Activated CD4-positive, alpha-beta memory T cell treated with anti-CD3 and anti-CD28 coated beads for 36 hours (primary cell): ENCODE measurements around the gene MRPL37. TPM values are rescaled to one million over a fixed set of nuclear protein-coding genes. Genes with fewer than 3 reads are reported as not detected.
A peak's percentile ranks its signal among the peaks of the same experiment; 100 is the strongest.

Experiments
- CTCF ChIA-PET: fragments of 350-600 bp; sonication (Branson Sonifier 250); formaldehyde crosslinking; loops from one replicate; lab custom pipeline; 2021; ENCODE audit warnings: antibody characterized with exemption, inconsistent platforms; lab: Charles Lee
- POLR2A ChIA-PET: fragments of 350-600 bp; sonication (Branson Sonifier 250); formaldehyde crosslinking; loops from one replicate; lab custom pipeline; 2021; ENCODE audit warnings: antibody characterized with exemption; lab: Charles Lee
- DNase-seq: peaks from one replicate; pipeline ENCODE4 v3.0.0-alpha.2; 2020
- H3K27ac Mint-ChIP-seq: one replicate; pipeline ENCODE4 v1.8.0; 2021; ENCODE audit warnings: mixed read lengths
- H3K27me3 Mint-ChIP-seq: one replicate; pipeline ENCODE4 v1.8.0; 2021; ENCODE audit warnings: mixed read lengths
- H3K36me3 Mint-ChIP-seq: one replicate; pipeline ENCODE4 v1.8.0; 2021; ENCODE audit warnings: mixed read lengths
- H3K4me1 Mint-ChIP-seq: one replicate; pipeline ENCODE4 v1.8.0; 2021; ENCODE audit warnings: low read depth, mixed read lengths
- H3K4me3 Mint-ChIP-seq: one replicate; pipeline ENCODE4 v1.8.0; 2021; ENCODE audit warnings: mild to moderate bottlenecking, mixed read lengths
- H3K9me3 Mint-ChIP-seq: one replicate; pipeline ENCODE4 v1.8.0; 2021; ENCODE audit warnings: mixed read lengths
- intact Hi-C: fragments of 100-400 bp; cut with micrococcal nuclease; formaldehyde crosslinking; loops from one replicate; pipeline ENCODE4 v1.15.1; 2023
- total RNA-seq, 2 experiments: library from RNA; stranded (reverse); gene quantifications; one replicate each; pipeline ENCODE4 v1.2.3, GENCODE V29; 2021

The MRPL37 gene
- total RNA-seq: 100 to 1,000 TPM; 157 to 166 TPM

- ChIA-PET POLR2A (interaction anchor here (0.7 to 1.5 kb wide), 6 partner anchors 12 to 516 kb away, joined by 3 to 4 read pairs (median 3); partner anchors contain the start of gene TMEM59), CTCF (interaction anchor here (0.7 to 3.6 kb wide), 4 partner anchors 10 to 289 kb away, joined by 3 to 16 read pairs (median 10); no protein-coding TSS in a partner anchor)
- Mint-ChIP-seq H3K27me3 (no peaks in the 10 kb centered on the region), H3K4me1 (peaks cover 29% of the 10 kb centered on the region), H3K4me3 (peak within 1 kb of the TSS; percentile 90), H3K36me3 (peaks cover 7% of the 10 kb centered on the region), H3K27ac (peak within 1 kb of the TSS; percentile 75), H3K9me3 (no peaks in the 10 kb centered on the region)
- intact Hi-C loops: loop anchor here (1.0 to 2.0 kb wide), 5 partner anchors 31 to 288 kb away; partner anchors contain the start of genes SSBP3, TCEANC2 and TMEM59
- peak; percentile 94 for DNase-seq
Measured at GRCh38 chr1:54199765-54200518, at the start of gene MRPL37, which contains the start of gene CYB5RL. TSS of gene MRPL37 (plus strand) at chr1:54200167. CDS start at chr1:54200244, 77 bp downstream. TSS of gene CYB5RL (minus strand) at chr1:54200030. CDS start at chr1:54195616, 4,414 bp downstream.

- DNase-seq: no peak
- intact Hi-C loops: no loop called here
- no peaks in the 10 kb centered on the region for H3K9me3 Mint-ChIP-seq
- H3K27me3 Mint-ChIP-seq: no peaks in the 10 kb centered on the region
- H3K4me3 Mint-ChIP-seq: no peak overlapping the region
- H3K4me1 Mint-ChIP-seq: no peaks in the 10 kb centered on the region
- no peaks in the 10 kb centered on the region for H3K36me3 Mint-ChIP-seq
- H3K27ac Mint-ChIP-seq: no peak overlapping the region
- POLR2A ChIA-PET: no interaction called here
- CTCF ChIA-PET: interaction anchor here (0.7 kb wide), 1 partner anchor 71 kb away, joined by 4 read pairs; no protein-coding TSS in a partner anchor
Measured at GRCh38 chr1:54151013-54151412, 49.0 kb upstream of the MRPL37 start.

- no peaks in the 10 kb centered on the region for H3K36me3 Mint-ChIP-seq
- CTCF ChIA-PET: no interaction called here
- no peaks in the 10 kb centered on the region for H3K9me3 Mint-ChIP-seq
- intact Hi-C loops: no loop called here
- H3K27ac Mint-ChIP-seq: no peak within 1 kb of the TSS
- POLR2A ChIA-PET: no interaction called here
- H3K4me3 Mint-ChIP-seq: no peak within 1 kb of the TSS
- no peaks in the 10 kb centered on the region for H3K27me3 Mint-ChIP-seq
- no peak for DNase-seq
- no peaks in the 10 kb centered on the region for H3K4me1 Mint-ChIP-seq
Measured at GRCh38 chr1:54152696-54153095, 47.3 kb upstream of the MRPL37 start, which contains the start of gene CDCP2. TSS of gene CDCP2 (minus strand) at chr1:54153000. CDS start at chr1:54152922, 78 bp downstream.

GRCh38 chr1:54153535-54154439, 46.2 kb upstream of the MRPL37 start:
- Mint-ChIP-seq H3K9me3 (no peaks in the 10 kb centered on the region), H3K4me3 (no peak overlapping the region), H3K27ac (no peak overlapping the region), H3K4me1 (no peaks in the 10 kb centered on the region), H3K27me3 (no peaks in the 10 kb centered on the region), H3K36me3 (no peaks in the 10 kb centered on the region)
- no peak for DNase-seq
- ChIA-PET POLR2A (no interaction called here), CTCF (no interaction called here)
- intact Hi-C loops: no loop called here

GRCh38 chr1:54156201-54156600, 43.8 kb upstream of the MRPL37 start:
- Mint-ChIP-seq H3K27me3 (no peaks in the 10 kb centered on the region), H3K27ac (no peak overlapping the region), H3K4me1 (no peaks in the 10 kb centered on the region), H3K36me3 (no peaks in the 10 kb centered on the region), H3K4me3 (no peak overlapping the region), H3K9me3 (no peaks in the 10 kb centered on the region)
- no peak for DNase-seq
- ChIA-PET POLR2A (no interaction called here), CTCF (interaction anchor here (1.2 kb wide), 1 partner anchor 26 kb away, joined by 3 read pairs; no protein-coding TSS in a partner anchor)
- intact Hi-C loops: no loop called here

- Mint-ChIP-seq H3K27me3 (no peaks in the 10 kb centered on the region), H3K4me3 (no peak overlapping the region), H3K4me1 (no peaks in the 10 kb centered on the region), H3K9me3 (no peaks in the 10 kb centered on the region), H3K36me3 (no peaks in the 10 kb centered on the region), H3K27ac (no peak overlapping the region)
- intact Hi-C loops: no loop called here
- ChIA-PET CTCF (interaction anchor here (1.2 kb wide), 1 partner anchor 25 kb away, joined by 3 read pairs; no protein-coding TSS in a partner anchor), POLR2A (no interaction called here)
- no peak for DNase-seq
Measured at GRCh38 chr1:54156986-54157385, 43.0 kb upstream of the MRPL37 start.

GRCh38 chr1:54157401-54157800, 42.6 kb upstream of the MRPL37 start:
- Mint-ChIP-seq H3K4me3 (no peak overlapping the region), H3K27ac (no peak overlapping the region), H3K4me1 (no peaks in the 10 kb centered on the region), H3K27me3 (no peaks in the 10 kb centered on the region), H3K36me3 (no peaks in the 10 kb centered on the region), H3K9me3 (no peaks in the 10 kb centered on the region)
- intact Hi-C loops: no loop called here
- no peak for DNase-seq
- ChIA-PET POLR2A (no interaction called here), CTCF (interaction anchor here (1.2 kb wide), 1 partner anchor 25 kb away, joined by 3 read pairs; no protein-coding TSS in a partner anchor)

GRCh38 chr1:54158071-54158470, 41.9 kb upstream of the MRPL37 start:
- H3K27me3 Mint-ChIP-seq: no peaks in the 10 kb centered on the region
- H3K4me3 Mint-ChIP-seq: no peak overlapping the region
- POLR2A ChIA-PET: no interaction called here
- no peaks in the 10 kb centered on the region for H3K36me3 Mint-ChIP-seq
- no peaks in the 10 kb centered on the region for H3K4me1 Mint-ChIP-seq
- no peak overlapping the region for H3K27ac Mint-ChIP-seq
- CTCF ChIA-PET: no interaction called here
- no peak for DNase-seq
- H3K9me3 Mint-ChIP-seq: no peaks in the 10 kb centered on the region
- intact Hi-C loops: no loop called here

GRCh38 chr1:54159733-54160316, 40.1 kb upstream of the MRPL37 start:
- POLR2A ChIA-PET: no interaction called here
- Mint-ChIP-seq H3K4me3 (no peak overlapping the region), H3K9me3 (no peaks in the 10 kb centered on the region), H3K4me1 (no peaks in the 10 kb centered on the region), H3K27ac (no peak overlapping the region), H3K36me3 (no peaks in the 10 kb centered on the region), H3K27me3 (no peaks in the 10 kb centered on the region)
- CTCF ChIA-PET: no interaction called here
- intact Hi-C loops: no loop called here
- DNase-seq: no peak

GRCh38 chr1:54160351-54160750, 39.6 kb upstream of the MRPL37 start:
- ChIA-PET POLR2A (no interaction called here), CTCF (no interaction called here)
- no peak for DNase-seq
- H3K4me3 Mint-ChIP-seq: no peak overlapping the region
- H3K27me3 Mint-ChIP-seq: no peaks in the 10 kb centered on the region
- no peaks in the 10 kb centered on the region for H3K36me3 Mint-ChIP-seq
- H3K4me1 Mint-ChIP-seq: no peaks in the 10 kb centered on the region
- no peak overlapping the region for H3K27ac Mint-ChIP-seq
- intact Hi-C loops: no loop called here
- no peaks in the 10 kb centered on the region for H3K9me3 Mint-ChIP-seq

GRCh38 chr1:54161495-54162168, 38.3 kb upstream of the MRPL37 start:
- Mint-ChIP-seq H3K36me3 (no peaks in the 10 kb centered on the region), H3K4me1 (no peaks in the 10 kb centered on the region), H3K27ac (no peak overlapping the region), H3K4me3 (no peak overlapping the region), H3K27me3 (no peaks in the 10 kb centered on the region), H3K9me3 (no peaks in the 10 kb centered on the region)
- intact Hi-C loops: no loop called here
- CTCF ChIA-PET: no interaction called here
- POLR2A ChIA-PET: no interaction called here
- DNase-seq: no peak
